Endothelial cell of umbilical vein (primary cell): ENCODE results near the gene COPS7B. TPM values are rescaled to one million over a fixed set of nuclear protein-coding genes. Genes with fewer than 3 reads are reported as not detected.

Experiments
- BruUV-seq: library from RNA; stranded (reverse); fragments of 400-500 nt; replicated peaks from 2 replicates; lab custom pipeline; 2021; lab: Mats Ljungman, UMichigan
- CTCF ChIA-PET: fragments of 300-600, 350-600 bp; sonication (Branson Sonifier 250); formaldehyde crosslinking; loops from one replicate; lab custom pipeline; 2021; ENCODE audit warnings: antibody characterized with exemption, inconsistent platforms; lab: Charles Lee
- POLR2A ChIA-PET: fragments of 300-600, 350-600 bp; sonication (Branson Sonifier 250); formaldehyde crosslinking; loops from one replicate; lab custom pipeline; 2021; ENCODE audit warnings: antibody characterized with exemption, inconsistent platforms; lab: Charles Lee
- DNase-seq: peaks from one replicate; pipeline ENCODE4 v3.0.0-alpha.2; 2011; ENCODE audit warnings: low read depth, low spot score
- FAIRE-seq: peaks from 2 replicates; lab custom pipeline; 2011; peaks lifted over from hg19 to GRCh38; lab: Jason Lieb, UNC
- H2AFZ ChIP-seq: 2 replicates; pipeline ENCODE4 v1.6.0; 2012; ENCODE audit warnings: low read depth, low read length, control low read depth, inconsistent platforms
- H3K27ac ChIP-seq: 2 replicates; pipeline ENCODE4 v1.5.1; 2011; ENCODE audit warnings: low read depth, mild to moderate bottlenecking, control low read depth, low read length, moderate library complexity; ENCODE audit not compliant: insufficient read depth
- H3K27me3 ChIP-seq, 2 experiments: 2 replicates each; pipeline versions ENCODE4 v1.6.0 to v1.6.1; 2011; ENCODE audit warnings: low read length in 2 of 2, mixed read lengths in 1 of 2; ENCODE audit not compliant: control insufficient read depth in 2 of 2, insufficient read depth in 2 of 2
- H3K36me3 ChIP-seq, 2 experiments: 2 replicates in 1 of 2; 3 replicates in 1 of 2; pipeline ENCODE4 v1.5.1; 2011; ENCODE audit warnings: low read length in 2 of 2, mild to moderate bottlenecking in 1 of 2, moderate library complexity in 1 of 2; ENCODE audit not compliant: control insufficient read depth in 2 of 2, insufficient read depth in 2 of 2; ENCODE audit errors: extremely low read depth in 1 of 2
- H3K4me1 ChIP-seq: 3 replicates; pipeline ENCODE4 v1.5.1; 2011; ENCODE audit warnings: mild to moderate bottlenecking, low read length; ENCODE audit not compliant: control insufficient read depth, insufficient read depth; ENCODE audit errors: extremely low read depth
- H3K4me2 ChIP-seq: 2 replicates; pipeline ENCODE4 v1.6.1; 2011; ENCODE audit warnings: low read length, control low read depth, mixed read lengths; ENCODE audit not compliant: insufficient read depth
- H3K4me3 ChIP-seq, 3 experiments: fragments of 200-600 bp in 1 of 3; sonication (generic), shearing (Covaris generic) in 1 of 3; replicated peaks in 1 of 3; 2 replicates each; pipeline ENCODE4 v1.5.1; 2011 to 2016; ENCODE audit warnings: control low read depth in 3 of 3, low read length in 3 of 3, mild to moderate bottlenecking in 2 of 3, inconsistent platforms in 1 of 3, low read depth in 1 of 3, moderate library complexity in 1 of 3; ENCODE audit not compliant: insufficient read depth in 1 of 3
- H3K79me2 ChIP-seq: 2 replicates; pipeline ENCODE4 v1.6.0; 2012; ENCODE audit warnings: low read length, inconsistent platforms; ENCODE audit not compliant: control insufficient read depth, insufficient read depth
- H3K9ac ChIP-seq: replicated peaks from 2 replicates; pipeline ENCODE3; 2011; ENCODE audit warnings: low read length, control low read depth; ENCODE audit not compliant: insufficient read depth; ENCODE audit errors: extremely low read depth
- H3K9me1 ChIP-seq: replicated peaks from 3 replicates; pipeline ENCODE4 v1.6.0; 2011; ENCODE audit warnings: mild to moderate bottlenecking, low read length; ENCODE audit not compliant: control insufficient read depth, insufficient read depth; ENCODE audit errors: extremely low read depth
- H3K9me3 ChIP-seq: replicated peaks from 2 replicates; pipeline ENCODE4 v1.5.1; 2012; ENCODE audit warnings: low read length, inconsistent platforms; ENCODE audit not compliant: control insufficient read depth, insufficient read depth
- H4K20me1 ChIP-seq: replicated peaks from 2 replicates; pipeline ENCODE3; 2011; ENCODE audit warnings: mild to moderate bottlenecking, low read length; ENCODE audit not compliant: control insufficient read depth, insufficient read depth; ENCODE audit errors: extremely low read depth
- CTCF ChIP-seq, 2 donors: IDR thresholded peaks; 1 replicate in 1 of 2; 2 replicates in 1 of 2; pipeline ENCODE4 v1.5.1; 2011; ENCODE audit warnings: low read length in 2 of 2, mild to moderate bottlenecking in 2 of 2, moderate library complexity in 2 of 2, control low read depth in 1 of 2, inconsistent platforms in 1 of 2, low read depth in 1 of 2; ENCODE audit not compliant: insufficient read depth in 1 of 2; ENCODE audit errors: extremely low read depth in 1 of 2
- EZH2 ChIP-seq: IDR thresholded peaks from 2 replicates; pipeline ENCODE4 v1.6.1; 2012; ENCODE audit warnings: borderline replicate concordance, low read depth, mild to moderate bottlenecking, moderate library complexity, low read length, inconsistent platforms; ENCODE audit not compliant: severe bottlenecking
- FOS ChIP-seq: IDR thresholded peaks from 2 replicates; pipeline ENCODE4 v1.6.1; 2011; ENCODE audit warnings: mild to moderate bottlenecking, low read length, moderate library complexity, borderline replicate concordance; ENCODE audit not compliant: insufficient read depth
- GATA2 ChIP-seq: IDR thresholded peaks from 2 replicates; pipeline ENCODE4 v1.7.0; 2011; ENCODE audit warnings: low read depth, mild to moderate bottlenecking, moderate library complexity, mixed read lengths, low read length; ENCODE audit not compliant: insufficient read length, insufficient read depth
- JUN ChIP-seq: IDR thresholded peaks from 2 replicates; pipeline ENCODE4 v1.6.1; 2011; ENCODE audit warnings: borderline replicate concordance, low read depth; ENCODE audit not compliant: insufficient read length, insufficient read depth
- MAX ChIP-seq: IDR thresholded peaks from 2 replicates; pipeline ENCODE4 v1.6.1; 2011; ENCODE audit not compliant: insufficient read depth, insufficient read length
- MYC ChIP-seq: IDR thresholded peaks from one replicate; pipeline ENCODE4 v1.6.1; 2011; ENCODE audit warnings: mild to moderate bottlenecking, low read depth, low read length
- POLR2A ChIP-seq: IDR thresholded peaks from 2 replicates; pipeline ENCODE4 v1.6.1; 2012; ENCODE audit warnings: low read depth, mild to moderate bottlenecking, control low read depth, low read length
- POLR2AphosphoS5 ChIP-seq: IDR thresholded peaks from 2 replicates; pipeline ENCODE4 v1.6.1; 2012; ENCODE audit warnings: low read depth, mild to moderate bottlenecking, control low read depth, low read length, moderate library complexity; ENCODE audit not compliant: insufficient read depth
- dilution Hi-C: fragments of 300-500 bp; cut with MboI; formaldehyde crosslinking; loops from one replicate; pipeline ENCODE4 v1.15.0; 2019; ENCODE audit warnings: low sequenced_read_pairs; ENCODE audit not compliant: extremely low pct_ligation_motif_present
- intact Hi-C: fragments of 100-400 bp; cut with micrococcal nuclease; formaldehyde crosslinking; loops from one replicate; pipeline ENCODE4 v1.10.0; 2022
- polyA plus RNA-seq, 4 experiments: library from polyadenylated mRNA; depleted of rRNA in 3 of 4; stranded (reverse) in 3 of 4; unstranded in 1 of 4; fragments of >200 nt; gene quantifications; 2 replicates each; pipeline versions ENCODE4 v1.2.1 to v1.2.3, GENCODE V29; 2011 to 2012; ENCODE audit warnings: missing spikeins in 1 of 4
- total RNA-seq: library from RNA; stranded (reverse); gene quantifications from 2 replicates; pipeline ENCODE4 v1.2.3, GENCODE V29; 2021

COPS7B gene
- total and polyA plus RNA-seq, 2 donors (not counting 3 experiments of a cell fraction or from before 2014, with no cell fraction given): 50.3 to 59.2 TPM

GRCh38 chr2:231764760-231765159, 21.5 kb upstream of the COPS7B start:
- no TSS peak for BruUV-seq
- FAIRE-seq: no peak
- POLR2A ChIA-PET: no interaction called here

More at GRCh38 chr2:231764760-231765159, 21.5 kb upstream of the COPS7B start:
- Histone ChIP-seq H3K4me1 (peaks cover 1% of the 10 kb centered on the region), H3K9me1 (no peaks in the 10 kb centered on the region), H3K27ac (no peak overlapping the region), H3K9ac (no peak overlapping the region), H3K36me3 (no peaks in the 10 kb centered on the region), H4K20me1 (no peaks in the 10 kb centered on the region), H2AFZ (no peak overlapping the region), H3K4me2 (no peak overlapping the region), H3K9me3 (no peaks in the 10 kb centered on the region), H3K4me3 (no peak overlapping the region), H3K79me2 (no peaks in the 10 kb centered on the region), H3K27me3 (no peaks in the 10 kb centered on the region)
- CTCF ChIA-PET: no interaction called here
- no peak for DNase-seq
- intact Hi-C loops (no loop called here), dilution Hi-C loops (no loop called here)
- TF ChIP-seq FOS: no peak
- no peak for TF ChIP-seq POLR2AphosphoS5
- no peak for TF ChIP-seq CTCF (IDR thresholded peaks at IDR 0.05; ENCODE audit: extremely low read depth in 1 of 2, insufficient read depth in 1 of 2, low read depth in 1 of 2, low read length in 2 of 2)
- no peak for TF ChIP-seq POLR2A
- no peak for TF ChIP-seq MYC
- no peak for TF ChIP-seq GATA2
- no peak for TF ChIP-seq EZH2
- no peak for TF ChIP-seq JUN
- TF ChIP-seq MAX: no peak
